GM12865 (cell line): ENCODE data around the gene FYB2.

Experiments
- DNase-seq: peaks from one replicate; pipeline ENCODE4 v3.0.0; 2010; ENCODE audit warnings: low read depth
- H3K4me3 ChIP-seq: 2 replicates; pipeline ENCODE4 v1.5.1; 2011; ENCODE audit warnings: mild to moderate bottlenecking, low read depth, low read length, control low read depth
- TF ChIP-seq, protein P1 (sequence below): IDR thresholded peaks from 2 replicates; pipeline ENCODE4 v1.5.1; 2011; ENCODE audit warnings: low read length, control low read depth, low read depth, inconsistent platforms; ENCODE audit not compliant: insufficient read depth; ENCODE audit errors: missing control alignments

Gene FYB2

DNA sequence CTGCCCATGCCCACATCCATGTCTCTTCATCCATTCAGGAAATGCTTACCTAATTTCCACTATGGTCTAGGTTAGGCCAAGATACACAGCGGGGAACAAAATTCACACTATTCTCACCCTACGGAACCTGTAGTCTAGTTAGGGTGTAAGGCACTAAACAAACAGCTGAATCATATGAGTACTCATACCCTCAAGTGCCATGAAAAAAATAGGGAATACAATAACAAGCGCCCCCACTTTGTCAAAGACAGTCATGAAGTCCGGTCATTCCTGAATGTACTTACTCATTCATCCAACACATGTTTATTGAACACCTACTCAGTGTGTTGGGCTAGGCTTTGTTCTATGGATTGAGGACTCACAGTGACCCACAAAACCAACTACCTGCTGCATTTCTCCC lies 6.2 kb upstream of the FYB2 start:
- H3K4me3 ChIP-seq = no peak overlapping the region
- TF ChIP-seq, protein P1, sequence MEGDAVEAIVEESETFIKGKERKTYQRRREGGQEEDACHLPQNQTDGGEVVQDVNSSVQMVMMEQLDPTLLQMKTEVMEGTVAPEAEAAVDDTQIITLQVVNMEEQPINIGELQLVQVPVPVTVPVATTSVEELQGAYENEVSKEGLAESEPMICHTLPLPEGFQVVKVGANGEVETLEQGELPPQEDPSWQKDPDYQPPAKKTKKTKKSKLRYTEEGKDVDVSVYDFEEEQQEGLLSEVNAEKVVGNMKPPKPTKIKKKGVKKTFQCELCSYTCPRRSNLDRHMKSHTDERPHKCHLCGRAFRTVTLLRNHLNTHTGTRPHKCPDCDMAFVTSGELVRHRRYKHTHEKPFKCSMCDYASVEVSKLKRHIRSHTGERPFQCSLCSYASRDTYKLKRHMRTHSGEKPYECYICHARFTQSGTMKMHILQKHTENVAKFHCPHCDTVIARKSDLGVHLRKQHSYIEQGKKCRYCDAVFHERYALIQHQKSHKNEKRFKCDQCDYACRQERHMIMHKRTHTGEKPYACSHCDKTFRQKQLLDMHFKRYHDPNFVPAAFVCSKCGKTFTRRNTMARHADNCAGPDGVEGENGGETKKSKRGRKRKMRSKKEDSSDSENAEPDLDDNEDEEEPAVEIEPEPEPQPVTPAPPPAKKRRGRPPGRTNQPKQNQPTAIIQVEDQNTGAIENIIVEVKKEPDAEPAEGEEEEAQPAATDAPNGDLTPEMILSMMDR = no peak
- DNase-seq = no peak

DNA sequence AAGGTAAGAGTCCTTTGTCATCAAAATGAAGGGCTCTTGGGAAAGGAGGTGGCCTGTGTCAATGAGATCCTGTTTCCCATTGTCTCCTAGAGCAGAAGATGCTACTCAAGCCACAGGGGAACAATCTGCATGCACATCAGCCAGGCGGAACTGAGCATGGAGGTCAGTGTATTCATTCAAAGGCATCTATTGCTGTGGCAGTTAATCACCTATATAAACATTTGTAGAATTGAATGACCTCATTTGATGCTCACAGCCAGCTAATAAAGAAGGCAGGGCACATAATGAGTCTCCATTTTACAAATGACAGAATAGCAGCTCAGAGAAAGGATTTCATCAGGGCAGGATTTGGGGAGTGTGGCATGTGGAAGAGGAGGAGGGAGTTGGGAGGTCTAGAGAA lies 5.7 kb upstream of the FYB2 start:
- TF ChIP-seq, protein P1 = no peak
- DNase-seq = no peak
- H3K4me3 ChIP-seq = no peak overlapping the region

- H3K4me3 ChIP-seq = no peak overlapping the region
- TF ChIP-seq, protein P1 = no peak
- DNase-seq = no peak
These were observed 5.1 kb upstream of the FYB2 start for GRCh38 chr1:56824271-56824670.

GRCh38 chr1:56821462-56821797 lies 2.2 kb upstream of the FYB2 start:
- TF ChIP-seq, protein P1 = no peak
- DNase-seq = no peak
- H3K4me3 ChIP-seq = no peak overlapping the region

GRCh38 chr1:56820755-56821461 lies 1.7 kb upstream of the FYB2 start:
- DNase-seq = peak; percentile 74
- TF ChIP-seq, protein P1 = peak; percentile 97
- no peak overlapping the region for H3K4me3 ChIP-seq

DNA sequence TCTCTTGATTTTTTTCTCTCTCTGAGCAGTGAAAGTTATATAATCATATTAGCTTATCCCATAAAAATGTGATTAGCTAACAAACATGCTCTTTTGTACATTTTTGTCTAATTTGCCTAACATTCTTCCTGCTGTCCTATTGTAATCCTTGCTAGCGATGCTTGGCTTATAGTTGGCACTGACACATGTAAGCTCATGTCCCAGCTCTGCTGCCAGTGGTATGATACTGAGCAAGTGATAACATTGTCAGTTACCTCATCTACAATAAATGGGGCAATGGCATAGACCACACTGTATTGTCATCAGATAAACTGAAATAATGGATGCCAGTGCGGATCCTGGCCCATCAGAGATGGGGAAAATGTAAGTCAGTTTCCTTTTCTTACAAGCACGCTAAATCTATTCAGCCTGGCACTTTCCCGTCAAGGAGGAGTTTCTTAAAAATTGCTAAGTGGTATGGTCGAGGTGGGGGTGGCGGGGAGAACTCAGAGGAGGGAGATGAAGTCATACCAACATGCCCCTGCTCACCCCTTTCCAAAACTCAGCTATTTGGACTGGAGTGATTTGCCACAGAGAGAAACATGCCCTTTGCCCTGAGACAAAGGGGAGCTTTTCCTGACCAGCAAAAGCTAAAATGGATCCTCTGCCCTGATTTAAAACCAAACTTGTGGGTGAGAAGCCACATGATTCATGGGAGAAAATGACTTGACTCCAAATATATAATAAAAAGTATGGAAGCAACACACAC lies 1.3 kb downstream of the FYB2 start:
- no peak overlapping the region for H3K4me3 ChIP-seq
- TF ChIP-seq, protein P1 = no peak
- no peak for DNase-seq
